MG63 (cell line): ENCODE measurements around the gene MORN1. TPM values are rescaled to one million over a fixed set of nuclear protein-coding genes. Genes with fewer than 3 reads are reported as not detected.

Source experiments
- DNase-seq: peaks from one replicate; pipeline ENCODE4 v3.0.0-alpha.2; 2020
- H3K27me3 ChIP-seq: fragments of 250-450 bp; sonication (Bioruptor Pico); 2 replicates; pipeline ENCODE4 v1.5.1; 2020; ENCODE audit warnings: mild to moderate bottlenecking, moderate library complexity
- H3K36me3 ChIP-seq: fragments of 250-450 bp; sonication (Bioruptor Pico); 2 replicates; pipeline ENCODE4 v1.5.1; 2020; ENCODE audit warnings: mild to moderate bottlenecking, moderate library complexity
- H3K4me3 ChIP-seq: fragments of 250-450 bp; sonication (Bioruptor Pico); 2 replicates; pipeline ENCODE4 v1.5.1; 2020; ENCODE audit warnings: mild to moderate bottlenecking, moderate library complexity
- H3K9me3 ChIP-seq: fragments of 250-450 bp; sonication (Bioruptor Pico); 2 replicates; pipeline ENCODE4 v1.5.1; 2020; ENCODE audit warnings: mild to moderate bottlenecking, moderate library complexity
- total RNA-seq: library from RNA; depleted of rRNA; stranded (reverse); fragments of >200 nt; shearing (Covaris generic); gene quantifications from 2 replicates; pipeline ENCODE4 v1.2.3, GENCODE V29; 2014; ENCODE audit warnings: low replicate concordance

MORN1 gene
- total RNA-seq, 1 experiment from 2014 or later, result 20.5 TPM

GRCh38 chr1:2295526-2295925 is 95.8 kb downstream of the MORN1 start:
- no peaks in the 10 kb centered on the region for H3K27me3 ChIP-seq
- H3K9me3 ChIP-seq, result no peaks in the 10 kb centered on the region
- DNase-seq, result no peak
- H3K4me3 ChIP-seq, result no peak overlapping the region
- peaks cover 19% of the 10 kb centered on the region for H3K36me3 ChIP-seq

- no peak overlapping the region for H3K4me3 ChIP-seq
- no peaks in the 10 kb centered on the region for H3K9me3 ChIP-seq
- H3K36me3 ChIP-seq, result peaks cover 19% of the 10 kb centered on the region
- DNase-seq, result no peak
- H3K27me3 ChIP-seq, result no peaks in the 10 kb centered on the region
These were observed 96.7 kb downstream of the MORN1 start for GRCh38 chr1:2294725-2295078.

GRCh38 chr1:2294033-2294724 is 97.2 kb downstream of the MORN1 start:
- H3K9me3 ChIP-seq, result no peaks in the 10 kb centered on the region
- H3K4me3 ChIP-seq, result no peak overlapping the region
- DNase-seq, result no peak
- no peaks in the 10 kb centered on the region for H3K27me3 ChIP-seq
- peaks cover 19% of the 10 kb centered on the region for H3K36me3 ChIP-seq

GRCh38 chr1:2292725-2293450 is 98.5 kb downstream of the MORN1 start:
- no peaks in the 10 kb centered on the region for H3K27me3 ChIP-seq
- H3K4me3 ChIP-seq, result no peak overlapping the region
- DNase-seq, result no peak
- H3K9me3 ChIP-seq, result no peaks in the 10 kb centered on the region
- peaks cover 23% of the 10 kb centered on the region for H3K36me3 ChIP-seq

GRCh38 chr1:2291577-2291976 is 99.8 kb downstream of the MORN1 start:
- Histone ChIP-seq H3K4me3 (no peak overlapping the region), H3K9me3 (no peaks in the 10 kb centered on the region), H3K36me3 (peaks cover 18% of the 10 kb centered on the region), H3K27me3 (no peaks in the 10 kb centered on the region)
- no peak for DNase-seq

GRCh38 chr1:2290595-2291510 is 100.5 kb downstream of the MORN1 start:
- DNase-seq, result peak; percentile 92
- Histone ChIP-seq H3K9me3 (no peaks in the 10 kb centered on the region), H3K36me3 (peaks cover 15% of the 10 kb centered on the region), H3K27me3 (no peaks in the 10 kb centered on the region), H3K4me3 (peak overlapping the region; percentile 30)

GRCh38 chr1:2290171-2290578 is 101.2 kb downstream of the MORN1 start:
- H3K36me3 ChIP-seq, result peaks cover 13% of the 10 kb centered on the region
- H3K9me3 ChIP-seq, result no peaks in the 10 kb centered on the region
- peak; percentile 25 for DNase-seq
- H3K4me3 ChIP-seq, result peak overlapping the region; percentile 14; the same call in 1 of the 2 replicates
- H3K27me3 ChIP-seq, result no peaks in the 10 kb centered on the region

GRCh38 chr1:2289607-2290006 is 101.7 kb downstream of the MORN1 start:
- no peaks in the 10 kb centered on the region for H3K9me3 ChIP-seq
- H3K36me3 ChIP-seq, result peaks cover 13% of the 10 kb centered on the region
- no peak for DNase-seq
- H3K4me3 ChIP-seq, result no peak overlapping the region
- no peaks in the 10 kb centered on the region for H3K27me3 ChIP-seq

GRCh38 chr1:2288816-2289536 is 102.4 kb downstream of the MORN1 start:
- no peak overlapping the region for H3K4me3 ChIP-seq
- DNase-seq, result no peak
- H3K27me3 ChIP-seq, result no peaks in the 10 kb centered on the region
- H3K9me3 ChIP-seq, result no peaks in the 10 kb centered on the region
- peaks cover 10% of the 10 kb centered on the region for H3K36me3 ChIP-seq

- DNase-seq, result no peak
- no peak overlapping the region for H3K4me3 ChIP-seq
- H3K27me3 ChIP-seq, result no peaks in the 10 kb centered on the region
- peaks cover 10% of the 10 kb centered on the region for H3K36me3 ChIP-seq
- H3K9me3 ChIP-seq, result no peaks in the 10 kb centered on the region
These were observed 103.0 kb downstream of the MORN1 start for GRCh38 chr1:2288311-2288710.

- Histone ChIP-seq H3K27me3 (no peaks in the 10 kb centered on the region), H3K4me3 (no peak overlapping the region), H3K36me3 (peaks cover 10% of the 10 kb centered on the region)
These were observed 103.7 kb downstream of the MORN1 start for GRCh38 chr1:2287649-2288048.

GRCh38 chr1:2286923-2287322 is 104.4 kb downstream of the MORN1 start:
- DNase-seq, result no peak
- Histone ChIP-seq H3K9me3 (no peaks in the 10 kb centered on the region), H3K4me3 (no peak overlapping the region), H3K27me3 (no peaks in the 10 kb centered on the region), H3K36me3 (peaks cover 8% of the 10 kb centered on the region)

More at GRCh38 chr1:2287649-2288048, 103.7 kb downstream of the MORN1 start:
- no peak for DNase-seq
- no peaks in the 10 kb centered on the region for H3K9me3 ChIP-seq

GRCh38 chr1:2284932-2285331 is 106.4 kb downstream of the MORN1 start:
- no peak for DNase-seq
- Histone ChIP-seq H3K4me3 (no peak overlapping the region), H3K9me3 (no peaks in the 10 kb centered on the region), H3K36me3 (peaks cover 4% of the 10 kb centered on the region), H3K27me3 (no peaks in the 10 kb centered on the region)

GRCh38 chr1:2283991-2284895 is 107.1 kb downstream of the MORN1 start:
- no peaks in the 10 kb centered on the region for H3K9me3 ChIP-seq
- no peak for DNase-seq
- H3K4me3 ChIP-seq, result no peak overlapping the region
- no peaks in the 10 kb centered on the region for H3K27me3 ChIP-seq
- peaks cover 4% of the 10 kb centered on the region for H3K36me3 ChIP-seq

GRCh38 chr1:2283371-2283990 is 107.9 kb downstream of the MORN1 start:
- Histone ChIP-seq H3K4me3 (no peak overlapping the region), H3K9me3 (no peaks in the 10 kb centered on the region), H3K27me3 (no peaks in the 10 kb centered on the region), H3K36me3 (peaks cover 4% of the 10 kb centered on the region)
- DNase-seq, result no peak
